HG03108 (cell line): ENCODE results near the gene BLVRA.
A peak's percentile ranks its signal among the peaks of the same experiment; 100 is the strongest.
"Not testable (repeated sequence)": the region's sequence is repeated elsewhere in the genome, so short reads cannot be mapped to it uniquely, and the experiment has no call there.

Experiments
- ATAC-seq: cut with Tn5 transposase; IDR thresholded peaks from one replicate; pipeline ENCODE4 v1.9.1; 2021; ENCODE audit warnings: moderate library complexity; ENCODE audit not compliant: unreplicated experiment

Gene BLVRA

GRCh38 chr7:43799605-43800004 lies 41.1 kb downstream of the BLVRA start:
- no peak for ATAC-seq

- no peak for ATAC-seq
Measured at GRCh38 chr7:43803865-43804264, 45.4 kb downstream of the BLVRA start.

GRCh38 chr7:43808410-43808809 lies 49.9 kb downstream of the BLVRA start:
- no peak for ATAC-seq

- not testable (repeated sequence) for ATAC-seq
Measured at GRCh38 chr7:43810195-43810941, 51.9 kb downstream of the BLVRA start.

DNA sequence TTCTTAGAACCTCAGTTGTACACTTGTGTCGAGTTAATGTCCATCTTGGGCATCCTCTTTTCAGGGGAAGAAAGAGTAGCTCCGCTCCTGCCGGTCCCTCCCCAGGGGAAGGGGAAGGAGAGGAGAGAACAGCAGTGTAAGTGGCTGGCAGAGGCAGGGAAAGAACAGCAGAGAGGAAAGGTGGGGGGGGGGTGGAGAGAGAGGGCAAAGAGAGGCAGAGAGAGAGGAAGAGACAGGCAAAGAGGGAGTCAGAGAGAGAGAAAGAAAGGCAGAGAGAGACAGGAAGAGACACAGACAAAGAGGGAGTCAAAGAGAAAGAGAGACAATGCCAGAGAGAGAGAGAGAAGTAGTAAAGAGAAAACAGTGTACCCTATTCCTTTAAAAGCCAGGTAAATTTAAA lies 56.9 kb downstream of the BLVRA start:
- ATAC-seq, result no peak

- not testable (repeated sequence) for ATAC-seq
Measured at GRCh38 chr7:43816046-43816797, 57.7 kb downstream of the BLVRA start.

DNA sequence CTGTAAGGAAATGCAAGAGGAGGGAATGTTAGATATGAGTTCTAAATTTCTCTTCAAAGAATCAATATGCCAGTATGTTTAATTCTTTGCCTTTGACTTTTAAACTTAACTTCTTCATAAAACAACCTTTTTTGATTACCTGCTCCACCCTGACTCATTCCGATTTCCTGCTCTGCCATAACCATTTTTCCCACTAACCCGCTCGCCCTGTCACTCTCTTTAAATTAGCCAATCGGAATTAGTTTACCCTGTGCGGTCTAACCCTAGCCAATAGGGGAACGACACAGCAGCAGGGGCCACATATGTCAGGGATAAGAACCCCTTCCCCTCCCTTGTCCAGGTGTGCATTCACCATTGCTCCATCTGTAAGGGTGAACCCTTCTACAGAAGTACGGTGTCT lies 64.9 kb downstream of the BLVRA start:
- ATAC-seq, result not testable (repeated sequence)

- ATAC-seq, result no peak
Measured at GRCh38 chr7:43823941-43824340, 65.5 kb downstream of the BLVRA start.

- ATAC-seq, result not testable (repeated sequence)
Measured at GRCh38 chr7:43824513-43824912, 66.0 kb downstream of the BLVRA start.

GRCh38 chr7:43824963-43825362 lies 66.5 kb downstream of the BLVRA start:
- no peak for ATAC-seq

DNA sequence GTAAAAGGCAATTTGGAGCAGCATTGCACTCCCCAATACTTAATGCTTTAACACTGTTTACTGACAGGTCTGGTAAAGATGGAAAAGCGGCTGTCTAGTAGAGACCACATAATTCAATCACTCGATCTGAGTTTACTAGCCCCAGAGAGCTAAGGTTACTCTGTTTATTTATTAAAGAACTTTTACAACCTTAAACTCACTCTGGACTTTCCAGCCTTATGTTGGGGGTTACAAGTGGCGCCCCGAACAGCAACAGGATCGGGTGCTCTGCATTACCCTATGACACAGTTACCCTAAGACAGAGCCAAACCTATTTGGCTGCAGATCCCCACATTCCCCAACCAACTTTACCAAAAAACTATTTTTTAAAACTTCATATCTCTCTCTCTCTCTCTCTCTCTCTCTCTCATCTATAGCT lies 66.9 kb downstream of the BLVRA start:
- ATAC-seq, result no peak

DNA sequence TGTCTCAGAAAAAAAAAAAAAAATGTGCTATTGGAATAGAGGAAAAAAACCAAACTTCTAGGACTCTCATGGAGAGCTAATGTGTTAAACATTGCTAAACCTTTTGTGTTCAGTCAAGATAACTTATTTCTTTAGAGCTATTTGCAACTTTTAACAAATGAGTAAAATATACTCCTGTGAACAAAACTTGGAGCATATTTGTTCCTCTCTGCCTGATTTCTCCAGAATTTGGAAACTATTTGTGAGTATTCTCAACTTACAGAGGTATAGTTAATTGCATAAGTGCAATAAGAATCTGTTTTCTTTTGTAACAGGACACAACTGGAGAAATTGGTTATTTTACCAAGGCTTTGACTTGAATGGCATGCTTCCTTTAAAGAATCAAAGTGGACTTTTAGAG lies 72.4 kb downstream of the BLVRA start:
- ATAC-seq, result not testable (repeated sequence)

- ATAC-seq, result peak; percentile 37
Measured at GRCh38 chr7:43834463-43835251, 76.2 kb downstream of the BLVRA start.

- ATAC-seq, result no peak
Measured at GRCh38 chr7:43838201-43838658, 79.8 kb downstream of the BLVRA start.

DNA sequence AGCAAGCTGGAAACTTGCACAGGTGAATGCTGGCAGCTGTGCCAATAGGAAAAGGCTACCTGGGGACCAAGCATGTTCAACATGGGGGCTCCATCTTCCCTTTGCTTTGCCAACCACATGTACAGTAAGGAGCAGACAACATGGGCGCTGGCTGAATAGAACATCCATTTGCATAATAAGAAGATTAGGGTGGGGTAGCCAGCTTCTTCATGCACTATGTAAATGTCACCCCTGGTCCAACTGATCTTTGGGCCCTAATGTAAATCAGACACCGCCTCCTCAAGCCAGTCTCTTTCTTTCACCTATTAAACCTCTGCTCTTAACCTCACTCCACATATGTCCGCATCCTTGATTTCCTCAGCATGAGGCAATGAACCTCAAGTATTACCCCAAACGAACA lies 84.8 kb downstream of the BLVRA start:
- no peak for ATAC-seq

GRCh38 chr7:43844257-43844656 lies 85.8 kb downstream of the BLVRA start:
- no peak for ATAC-seq

DNA sequence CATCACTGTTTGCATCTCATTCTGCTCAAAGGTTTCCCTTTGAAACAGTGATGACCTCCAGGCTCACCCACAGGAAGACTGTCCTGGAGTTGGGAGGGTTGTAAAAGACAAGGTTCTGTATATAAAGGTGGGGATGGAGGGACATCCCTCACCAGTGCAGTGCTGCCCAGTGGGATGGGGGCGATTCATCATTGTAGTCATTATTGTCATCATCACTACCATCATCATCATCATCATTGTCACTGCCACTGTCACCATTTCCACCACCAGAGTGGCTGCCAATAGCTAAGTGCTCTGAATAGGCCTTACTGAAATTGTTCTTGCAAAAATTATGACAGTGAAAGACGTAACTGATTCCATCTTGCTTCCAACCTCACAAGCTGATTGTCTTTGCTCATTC lies 86.2 kb downstream of the BLVRA start:
- no peak for ATAC-seq

DNA sequence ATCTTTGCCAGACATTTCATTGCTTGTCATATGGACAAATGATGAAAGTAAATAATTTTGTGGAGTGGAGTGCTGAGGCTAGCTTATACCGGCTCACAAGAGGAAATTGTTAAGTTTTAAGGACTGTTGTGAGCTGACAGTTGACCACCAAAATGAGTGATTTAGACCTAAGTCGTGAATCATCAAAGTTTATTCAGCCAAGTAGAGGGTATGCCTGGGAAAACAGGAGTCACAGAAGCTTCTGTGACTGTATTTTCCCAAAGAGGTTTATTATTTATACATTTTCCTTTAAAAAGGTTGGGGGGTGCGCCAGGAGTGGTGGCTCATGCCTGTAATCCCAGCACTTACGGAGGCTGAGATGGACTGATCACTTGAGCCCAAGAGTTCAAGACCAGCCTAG lies 89.0 kb downstream of the BLVRA start:
- no peak for ATAC-seq

DNA sequence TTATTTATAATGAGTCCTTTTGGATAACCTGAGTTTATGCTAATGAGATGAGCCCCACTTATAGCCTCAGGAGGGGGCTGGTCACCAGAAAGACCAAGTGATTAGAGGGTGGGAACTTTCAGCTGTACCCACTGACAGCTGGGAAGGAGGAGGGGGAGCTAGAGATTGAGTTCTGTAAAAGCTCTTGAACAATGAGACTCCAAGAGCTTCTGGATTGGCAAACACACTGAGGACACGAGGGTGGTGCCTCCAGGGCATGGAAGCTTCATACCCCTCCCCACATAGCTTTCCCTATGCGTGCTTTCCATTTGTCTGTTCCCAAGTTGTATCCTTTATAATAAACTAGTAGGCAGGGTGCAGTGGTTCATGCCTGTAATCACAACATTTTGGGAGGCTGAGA lies 90.6 kb downstream of the BLVRA start:
- no peak for ATAC-seq

GRCh38 chr7:43850348-43851116 lies 92.1 kb downstream of the BLVRA start:
- peak; percentile 52 for ATAC-seq

DNA sequence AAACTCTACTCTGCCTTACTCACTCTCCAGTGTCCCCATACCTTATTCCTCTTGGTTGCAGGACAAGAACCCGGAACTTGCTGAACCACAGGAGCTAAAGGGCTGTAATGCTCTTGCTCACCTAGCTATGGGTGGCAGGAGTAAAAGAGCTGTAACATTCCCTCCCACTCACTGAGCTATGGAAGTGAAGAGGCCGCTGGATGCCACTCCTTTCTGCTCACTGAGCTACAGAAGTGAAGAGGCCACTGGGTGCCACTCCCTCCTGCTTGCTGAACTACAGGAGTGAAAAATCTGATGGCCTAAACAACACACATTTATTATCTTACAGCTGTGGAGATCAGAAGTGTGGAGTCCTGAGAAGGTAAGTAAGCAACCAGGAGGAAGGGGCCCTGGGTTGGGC lies 93.3 kb downstream of the BLVRA start:
- ATAC-seq, result no peak
